OCI-LY1 (cell line): ENCODE data around the gene FMN2.

ENCODE experiments used
- CTCF ChIP-seq: fragments of 200-600 bp; sonication (generic), shearing (Covaris generic); IDR thresholded peaks from 2 replicates; pipeline ENCODE4 v1.5.1; 2017; ENCODE audit warnings: mild to moderate bottlenecking, antibody characterized with exemption, low read length, moderate library complexity, mixed read lengths
- EZH2 ChIP-seq: fragments of 200-600 bp; sonication (generic), shearing (Covaris generic); IDR thresholded peaks from 2 replicates; pipeline ENCODE4 v1.8.0; 2017; ENCODE audit warnings: borderline replicate concordance, mixed run types, mild to moderate bottlenecking, antibody characterized with exemption, low read length, moderate library complexity, mixed read lengths

GRCh38 chr1:240235521-240236288, 144.0 kb downstream of the FMN2 start:
- TF ChIP-seq EZH2 = no peak
- no peak for TF ChIP-seq CTCF
